SIG-M5 treated with dmso at 0.1 percent for 504 hours (cell line): ENCODE measurements around the gene DOK7.

Source experiments
- DNase-seq: peaks from one replicate; lab custom pipeline; 2025; ENCODE audit not compliant: unreplicated experiment; lab: John Stamatoyannopoulos, UW

DOK7 gene

GRCh38 chr4:3461515-3462291 lies 1.4 kb upstream of the DOK7 start:
- DNase-seq = peak; percentile 10

GRCh38 chr4:3462321-3462789 lies 751 bp upstream of the DOK7 start:
- DNase-seq = no peak

GRCh38 chr4:3463556-3464348 lies 646 bp downstream of the DOK7 start:
- DNase-seq = no peak

GRCh38 chr4:3464349-3464905 lies 1.3 kb downstream of the DOK7 start:
- DNase-seq = no peak

- no peak for DNase-seq
Measured at GRCh38 chr4:3464911-3465697, 2.0 kb downstream of the DOK7 start.

GRCh38 chr4:3465698-3466671 lies 2.9 kb downstream of the DOK7 start:
- no peak for DNase-seq

GRCh38 chr4:3466691-3467600 lies 3.8 kb downstream of the DOK7 start:
- no peak for DNase-seq

- DNase-seq = no peak
Measured at GRCh38 chr4:3467601-3468031, 4.5 kb downstream of the DOK7 start.

- DNase-seq = no peak
Measured at GRCh38 chr4:3468154-3468553, 5.0 kb downstream of the DOK7 start.

GRCh38 chr4:3468804-3469203 lies 5.7 kb downstream of the DOK7 start:
- no peak for DNase-seq

GRCh38 chr4:3469386-3470243 lies 6.5 kb downstream of the DOK7 start:
- no peak for DNase-seq

- no peak for DNase-seq
Measured at GRCh38 chr4:3470244-3471097, 7.4 kb downstream of the DOK7 start.

- no peak for DNase-seq
Measured at GRCh38 chr4:3471098-3471760, 8.1 kb downstream of the DOK7 start.

GRCh38 chr4:3471886-3472285 lies 8.8 kb downstream of the DOK7 start:
- DNase-seq = no peak

GRCh38 chr4:3472411-3473141 lies 9.5 kb downstream of the DOK7 start:
- no peak for DNase-seq
